Lung (tissue), 12 donors: ENCODE data around the gene WDR33. TPM values are rescaled to one million over a fixed set of nuclear protein-coding genes. Genes with fewer than 3 reads are reported as not detected.

Source experiments
- ATAC-seq: fragments of 200-7000 bp; cut with Tn5 transposase; one replicate; pipeline ENCODE4 v1.9.1; 2020; ENCODE audit warnings: moderate number of reproducible peaks; ENCODE audit not compliant: insufficient read depth, low FRiP score
- DNase-seq, 3 donors: peaks; one replicate each; pipeline ENCODE4 v3.0.0-alpha.2; 2013 to 2017
- H3K27ac ChIP-seq, 2 donors: one replicate each; pipeline ENCODE4 v1.5.1; 2013; ENCODE audit warnings: mild to moderate bottlenecking in 2 of 2, moderate library complexity in 2 of 2, control low read depth in 1 of 2, inconsistent platforms in 1 of 2, low read depth in 1 of 2, low read length in 1 of 2
- H3K27me3 ChIP-seq, 3 donors: one replicate each; pipeline ENCODE4 v1.5.1; 2013; ENCODE audit warnings: low read length in 2 of 3; ENCODE audit not compliant: control insufficient read depth in 3 of 3, insufficient read depth in 3 of 3
- H3K36me3 ChIP-seq, 4 donors: one replicate each; pipeline ENCODE4 v1.5.1; 2013; ENCODE audit warnings: low read length in 4 of 4, mild to moderate bottlenecking in 1 of 4, moderate library complexity in 1 of 4; ENCODE audit not compliant: control insufficient read depth in 4 of 4, insufficient read depth in 4 of 4
- H3K4me1 ChIP-seq, 5 donors: one replicate each; pipeline ENCODE4 v1.5.1; 2013; ENCODE audit warnings: low read length in 5 of 5, mild to moderate bottlenecking in 2 of 5, moderate library complexity in 1 of 5; ENCODE audit not compliant: control insufficient read depth in 5 of 5, insufficient read depth in 5 of 5
- H3K4me3 ChIP-seq: one replicate; pipeline ENCODE4 v1.5.1; 2013; ENCODE audit warnings: mild to moderate bottlenecking, control low read depth, moderate library complexity
- H3K9ac ChIP-seq, 2 donors: one replicate each; pipeline ENCODE4 v1.5.1; 2013; ENCODE audit warnings: low read length in 2 of 2, control low read depth in 1 of 2; ENCODE audit not compliant: insufficient read depth in 1 of 2
- H3K9me3 ChIP-seq, 4 donors: one replicate each; pipeline ENCODE4 v1.5.1; 2013; ENCODE audit warnings: low read length in 3 of 4, mild to moderate bottlenecking in 1 of 4, moderate library complexity in 1 of 4; ENCODE audit not compliant: control insufficient read depth in 4 of 4, insufficient read depth in 3 of 4
- CTCF ChIP-seq: IDR thresholded peaks from 2 replicates; pipeline ENCODE4 v1.5.1; 2012; ENCODE audit warnings: mild to moderate bottlenecking; ENCODE audit errors: control extremely low read depth, extremely low read depth
- WGBS, 2 donors: extraction: QIAGEN DNeasy Blood & Tissue Kit; methylation state at CpG; one replicate each; pipeline ENCODE4 v1.1.7; 2013; 5-methylcytosine and 5-hydroxymethylcytosine counted together
- polyA plus RNA-seq, 2 donors: library from polyadenylated mRNA; stranded (reverse); fragments of 200-250 nt; gene quantifications; one replicate each; pipeline ENCODE4 v1.2.1, GENCODE V29; 2013
- total RNA-seq, 2 donors: library from RNA; depleted of rRNA in 1 of 2; stranded (reverse); fragments of >200 nt in 1 of 2; gene quantifications; one replicate each; pipeline ENCODE4 v1.2.1, GENCODE V29; 2014 to 2021
- donor health status: control.
- donor health status: control.
- donor health status: Bipolar disorder and iron deficiency.
- donor health status: healthy.
- donor health status: DM: yes; HTN: yes; CAD: no.

WDR33 gene
- total and polyA plus RNA-seq, 4 donors: 11.6 to 93.0 (median 29.2) TPM

- no peaks in the 10 kb centered on the region for H3K9me3 ChIP-seq
- no peak for ATAC-seq
- H3K9ac ChIP-seq: peak overlapping the region; percentile 43 to 70
- WGBS, 2 donors: 4 to 5% methylated on average over 18 of the region's 18 CpGs
- H3K36me3 ChIP-seq: peaks cover 3 to 4% (median 3%) of the 10 kb centered on the region in 4 donors
- no peak for TF ChIP-seq CTCF
- H3K27me3 ChIP-seq: no peaks in the 10 kb centered on the region
- peaks cover 0 to 21% (median 3%) of the 10 kb centered on the region in 5 donors for H3K4me1 ChIP-seq
- DNase-seq: peak in 2 of 3 donors; percentile 24 to 34
- H3K4me3 ChIP-seq: peak overlapping the region; percentile 98
- peak overlapping the region; percentile 64 to 89 for H3K27ac ChIP-seq
These were observed 46.4 kb upstream of the WDR33 start for GRCh38 chr2:127857265-127857808.

GRCh38 chr2:127853671-127854070 lies 42.7 kb upstream of the WDR33 start:
- WGBS, 2 donors: 88 to 89% methylated on average over 4 of the region's 4 CpGs
- no peak for TF ChIP-seq CTCF
- peaks cover 10 to 22% (median 13%) of the 10 kb centered on the region in 4 donors for H3K36me3 ChIP-seq

GRCh38 chr2:127852388-127852787 lies 41.4 kb upstream of the WDR33 start:
- no peaks in the 10 kb centered on the region for H3K9me3 ChIP-seq
- H3K36me3 ChIP-seq: peaks cover 17 to 29% (median 19%) of the 10 kb centered on the region in 4 donors
- H3K9ac ChIP-seq: no peak overlapping the region
- no peaks in the 10 kb centered on the region for H3K27me3 ChIP-seq
- WGBS, 2 donors: 97% methylated on average over 8 of the region's 8 CpGs
- no peak overlapping the region for H3K4me3 ChIP-seq
- no peak for TF ChIP-seq CTCF
- H3K27ac ChIP-seq: no peak overlapping the region
- no peak for DNase-seq
- peaks cover 0 to 9% (median 3%) of the 10 kb centered on the region in 5 donors for H3K4me1 ChIP-seq
- ATAC-seq: no peak

More at GRCh38 chr2:127853671-127854070, 42.7 kb upstream of the WDR33 start:
- no peak overlapping the region for H3K27ac ChIP-seq
- DNase-seq: no peak
- no peak for ATAC-seq
- H3K9me3 ChIP-seq: no peaks in the 10 kb centered on the region
- H3K4me1 ChIP-seq: peaks cover 0 to 9% (median 3%) of the 10 kb centered on the region in 5 donors
- no peaks in the 10 kb centered on the region for H3K27me3 ChIP-seq
- H3K4me3 ChIP-seq: no peak overlapping the region
- H3K9ac ChIP-seq: no peak overlapping the region

GRCh38 chr2:127847931-127848330 lies 37.0 kb upstream of the WDR33 start:
- Histone ChIP-seq H3K4me1 (no peaks in the 10 kb centered on the region), H3K27ac (no peak overlapping the region), H3K36me3 (peaks cover 25 to 48% (median 35%) of the 10 kb centered on the region in 4 donors), H3K9me3 (peaks cover 0 to 2% (median 0%) of the 10 kb centered on the region in 4 donors), H3K9ac (no peak overlapping the region), H3K27me3 (no peaks in the 10 kb centered on the region), H3K4me3 (no peak overlapping the region)
- DNase-seq (no peak), ATAC-seq (no peak)
- TF ChIP-seq CTCF: no peak
- 90 to 97% methylated on average over 7 of the region's 7 CpGs for WGBS, 2 donors
